Cardiac fibroblast (primary cell): ENCODE data around the gene HDC.

Experiments used
- DNase-seq, 2 donors: peaks; one replicate each; pipeline versions ENCODE4 v3.0.0 to v3.0.0-alpha.2; 2010; ENCODE audit warnings: low read depth in 2 of 2
- H3K4me3 ChIP-seq, 2 donors: replicated peaks in 1 of 2; 1 replicate in 1 of 2; 2 replicates in 1 of 2; pipeline ENCODE4 v1.5.1; 2011; ENCODE audit warnings: low read depth in 2 of 2, low read length in 2 of 2, mild to moderate bottlenecking in 2 of 2, moderate library complexity in 1 of 2
- CTCF ChIP-seq: IDR thresholded peaks from one replicate; pipeline ENCODE4 v1.5.1; 2011; ENCODE audit warnings: low read depth, mild to moderate bottlenecking, low read length, inconsistent platforms

HDC gene

GRCh38 chr15:50295966-50296365 is 30.4 kb upstream of the HDC start:
- no peak for TF ChIP-seq CTCF
- no peak overlapping the region for H3K4me3 ChIP-seq
- no peak for DNase-seq

- no peak for DNase-seq
- no peak for TF ChIP-seq CTCF
- no peak overlapping the region for H3K4me3 ChIP-seq
Measured at GRCh38 chr15:50289749-50290148, 24.2 kb upstream of the HDC start.

GRCh38 chr15:50287324-50288116 is 22.0 kb upstream of the HDC start:
- no peak overlapping the region for H3K4me3 ChIP-seq
- no peak for TF ChIP-seq CTCF
- DNase-seq, result no peak

- H3K4me3 ChIP-seq, result no peak overlapping the region
- no peak for TF ChIP-seq CTCF
- DNase-seq, result no peak
Measured at GRCh38 chr15:50281427-50281826, 15.9 kb upstream of the HDC start.

- no peak overlapping the region for H3K4me3 ChIP-seq
- no peak for TF ChIP-seq CTCF
- no peak for DNase-seq
Measured at GRCh38 chr15:50280271-50280670, 14.7 kb upstream of the HDC start.

GRCh38 chr15:50278496-50278895 is 13.0 kb upstream of the HDC start:
- no peak overlapping the region for H3K4me3 ChIP-seq
- TF ChIP-seq CTCF, result no peak
- no peak for DNase-seq

GRCh38 chr15:50277370-50277769 is 11.8 kb upstream of the HDC start:
- H3K4me3 ChIP-seq, result no peak overlapping the region
- no peak for TF ChIP-seq CTCF
- DNase-seq, result no peak
